Endodermal cell (in vitro differentiated cells): ENCODE data around the gene KIF7. TPM values are rescaled to one million over a fixed set of nuclear protein-coding genes. Genes with fewer than 3 reads are reported as not detected.
A peak's percentile ranks its signal among the peaks of the same experiment; 100 is the strongest.

Source experiments
- DNase-seq: peaks from one replicate; pipeline ENCODE4 v3.0.0-alpha.2; 2017
- H3K27ac ChIP-seq: 2 replicates; pipeline ENCODE4 v1.5.1; 2013; ENCODE audit warnings: mild to moderate bottlenecking, low read depth, low read length, moderate library complexity
- H3K27me3 ChIP-seq: 2 replicates; pipeline ENCODE4 v1.6.1; 2013; ENCODE audit warnings: mild to moderate bottlenecking, low read length, moderate library complexity; ENCODE audit not compliant: insufficient read depth, control insufficient read depth, poor library complexity, severe bottlenecking
- H3K36me3 ChIP-seq: 2 replicates; pipeline ENCODE4 v1.7.0; 2013; ENCODE audit warnings: mild to moderate bottlenecking, low read length, moderate library complexity; ENCODE audit not compliant: control insufficient read depth, insufficient read depth
- H3K4me1 ChIP-seq: one replicate; pipeline ENCODE4 v1.7.0; 2013; ENCODE audit warnings: low read length; ENCODE audit not compliant: control insufficient read depth, insufficient read depth
- H3K4me3 ChIP-seq: 2 replicates; pipeline ENCODE4 v1.5.1; 2013; ENCODE audit warnings: mild to moderate bottlenecking, low read length, moderate library complexity
- H3K9ac ChIP-seq: 2 replicates; pipeline ENCODE4 v1.6.1; 2013; ENCODE audit warnings: mild to moderate bottlenecking, low read length, moderate library complexity; ENCODE audit not compliant: poor library complexity, severe bottlenecking; ENCODE audit errors: extremely low read depth
- H3K9me3 ChIP-seq: 2 replicates; pipeline ENCODE4 v1.6.1; 2013; ENCODE audit warnings: mild to moderate bottlenecking, low read length, moderate library complexity; ENCODE audit not compliant: control insufficient read depth
- H3K27ac Mint-ChIP-seq: 2 replicates; pipeline ENCODE4 v1.8.0; 2020; ENCODE audit warnings: mixed read lengths
- H3K27me3 Mint-ChIP-seq: 2 replicates; pipeline ENCODE4 v1.8.0; 2021; ENCODE audit warnings: mild to moderate bottlenecking, mixed read lengths; ENCODE audit not compliant: insufficient read depth
- H3K36me3 Mint-ChIP-seq: 2 replicates; pipeline ENCODE4 v1.8.0; 2020; ENCODE audit warnings: low read depth, mixed read lengths
- H3K4me1 Mint-ChIP-seq: 2 replicates; pipeline ENCODE4 v1.8.0; 2020; ENCODE audit warnings: mixed read lengths
- H3K4me3 Mint-ChIP-seq: 2 replicates; pipeline ENCODE4 v1.8.0; 2020; ENCODE audit warnings: mild to moderate bottlenecking, moderate library complexity, mixed read lengths
- H3K9me3 Mint-ChIP-seq: 2 replicates; pipeline ENCODE4 v1.8.0; 2020; ENCODE audit warnings: mild to moderate bottlenecking, mixed read lengths
- WGBS, 2 experiments: methylation state at CpG; one replicate each; pipeline versions ENCODE4 v1.1.5 to v1.1.7; 2013; ENCODE audit warnings: missing lambda C conversion rate in 2 of 2, mixed read lengths in 1 of 2; ENCODE audit not compliant: insufficient coverage in 1 of 2, insufficient read length in 1 of 2; 5-methylcytosine and 5-hydroxymethylcytosine counted together
- total RNA-seq, 2 donors: library from RNA; stranded (reverse); fragmentation: NEBNext Ultra II Directional in 1 of 2; extraction: Animal tissue kit (Norgen Biotek cat#: 25700) in 1 of 2; gene quantifications; 2 replicates in 1 of 2; 3 replicates in 1 of 2; pipeline ENCODE4 v1.2.1, GENCODE V29; 2021
- TF ChIP-seq, protein P1 (sequence below): fragments of 200-600 bp; sonication (generic); conservative IDR thresholded peaks from 2 replicates; pipeline ENCODE4 v1.5.0; 2021; ENCODE audit warnings: antibody characterized with exemption, mild to moderate bottlenecking

The KIF7 gene
- total RNA-seq, 2 donors from 2014 or later, result 22.9 to 24.4 TPM

DNA sequence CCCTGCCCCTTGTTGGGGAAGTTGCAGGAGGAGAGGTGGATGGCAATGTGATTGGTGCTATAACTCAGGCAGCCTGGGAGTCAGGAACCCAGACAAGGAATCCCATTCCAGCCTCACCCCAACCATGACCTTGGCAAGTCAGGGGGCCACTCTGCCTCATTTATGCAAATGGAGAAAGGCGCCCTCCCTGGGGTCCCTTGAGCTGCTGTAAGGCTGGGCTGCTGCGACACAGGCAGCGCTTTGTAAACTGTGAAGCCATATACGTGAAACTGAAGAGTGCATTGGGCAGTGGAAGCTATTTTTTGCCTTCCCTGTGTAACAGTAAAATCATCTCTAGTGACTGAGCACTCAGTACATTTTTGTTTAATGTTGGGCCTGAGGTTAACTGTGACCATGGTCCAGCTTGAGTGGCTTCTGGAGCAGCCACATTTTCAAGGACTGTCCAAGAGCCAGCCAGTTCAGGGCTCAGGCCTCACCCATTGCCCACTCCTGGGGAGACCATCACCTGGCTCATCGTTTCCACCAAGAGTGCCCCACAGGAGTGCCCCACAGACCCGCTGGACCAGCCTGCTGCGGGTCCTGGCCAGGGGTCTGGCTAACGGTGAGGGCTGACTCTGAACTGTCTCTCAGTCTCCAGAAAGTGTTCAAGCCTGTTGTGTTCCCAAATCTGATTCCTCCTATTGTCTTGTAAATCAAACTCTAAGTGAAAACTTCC, 27.9 kb downstream of the KIF7 start:
- Histone ChIP-seq H3K4me1 (no peaks in the 10 kb centered on the region), H3K27ac (peak overlapping the region; percentile 24), H3K4me3 (no peak overlapping the region), H3K9ac (no peak overlapping the region), H3K36me3 (peaks cover 91% of the 10 kb centered on the region), H3K9me3 (no peaks in the 10 kb centered on the region), H3K27me3 (no peaks in the 10 kb centered on the region)
- Mint-ChIP-seq H3K27ac (no peak overlapping the region), H3K36me3 (peaks cover 90% of the 10 kb centered on the region), H3K4me1 (no peaks in the 10 kb centered on the region), H3K9me3 (peaks cover 1% of the 10 kb centered on the region), H3K27me3 (no peaks in the 10 kb centered on the region), H3K4me3 (no peak overlapping the region)
- WGBS, 2 experiments, result 96% methylated on average over 7 to 8 of the region's 8 CpGs
- TF ChIP-seq, protein P1, sequence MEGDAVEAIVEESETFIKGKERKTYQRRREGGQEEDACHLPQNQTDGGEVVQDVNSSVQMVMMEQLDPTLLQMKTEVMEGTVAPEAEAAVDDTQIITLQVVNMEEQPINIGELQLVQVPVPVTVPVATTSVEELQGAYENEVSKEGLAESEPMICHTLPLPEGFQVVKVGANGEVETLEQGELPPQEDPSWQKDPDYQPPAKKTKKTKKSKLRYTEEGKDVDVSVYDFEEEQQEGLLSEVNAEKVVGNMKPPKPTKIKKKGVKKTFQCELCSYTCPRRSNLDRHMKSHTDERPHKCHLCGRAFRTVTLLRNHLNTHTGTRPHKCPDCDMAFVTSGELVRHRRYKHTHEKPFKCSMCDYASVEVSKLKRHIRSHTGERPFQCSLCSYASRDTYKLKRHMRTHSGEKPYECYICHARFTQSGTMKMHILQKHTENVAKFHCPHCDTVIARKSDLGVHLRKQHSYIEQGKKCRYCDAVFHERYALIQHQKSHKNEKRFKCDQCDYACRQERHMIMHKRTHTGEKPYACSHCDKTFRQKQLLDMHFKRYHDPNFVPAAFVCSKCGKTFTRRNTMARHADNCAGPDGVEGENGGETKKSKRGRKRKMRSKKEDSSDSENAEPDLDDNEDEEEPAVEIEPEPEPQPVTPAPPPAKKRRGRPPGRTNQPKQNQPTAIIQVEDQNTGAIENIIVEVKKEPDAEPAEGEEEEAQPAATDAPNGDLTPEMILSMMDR, result no peak
- DNase-seq, result no peak

DNA sequence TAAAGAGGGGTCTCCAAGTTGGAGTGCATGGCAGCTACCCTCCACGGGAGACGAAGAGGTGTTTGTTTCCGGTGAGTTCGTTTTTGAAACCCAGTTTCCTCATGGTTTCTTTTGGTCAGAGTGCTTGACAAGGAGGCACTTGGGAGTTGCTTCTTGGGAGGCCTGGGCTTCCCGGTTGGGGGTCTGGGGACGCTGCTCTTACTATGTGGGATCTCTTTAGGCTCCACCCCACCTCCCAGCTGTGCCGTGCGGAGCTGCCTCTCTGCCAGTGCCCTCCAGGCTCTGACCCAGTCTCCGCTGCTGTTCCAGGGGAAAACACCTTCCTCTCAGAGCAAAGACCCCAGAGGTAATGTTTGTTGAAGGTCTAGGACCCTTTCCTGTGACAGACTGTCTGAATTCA, 29.6 kb downstream of the KIF7 start:
- 91 to 94% methylated on average over 6 to 9 of the region's 9 CpGs for WGBS, 2 experiments
- H3K36me3 ChIP-seq, result peaks cover 85% of the 10 kb centered on the region
- no peak overlapping the region for H3K9ac ChIP-seq
- Mint-ChIP-seq H3K27me3 (no peaks in the 10 kb centered on the region), H3K4me1 (no peaks in the 10 kb centered on the region), H3K27ac (peak overlapping the region; percentile 39), H3K4me3 (no peak overlapping the region), H3K36me3 (peaks cover 87% of the 10 kb centered on the region), H3K9me3 (no peaks in the 10 kb centered on the region)
- no peak overlapping the region for H3K27ac ChIP-seq
- no peaks in the 10 kb centered on the region for H3K4me1 ChIP-seq
- DNase-seq, result no peak
- H3K27me3 ChIP-seq, result no peaks in the 10 kb centered on the region
- no peaks in the 10 kb centered on the region for H3K9me3 ChIP-seq
- H3K4me3 ChIP-seq, result no peak overlapping the region
- TF ChIP-seq, protein P1, result no peak

DNA sequence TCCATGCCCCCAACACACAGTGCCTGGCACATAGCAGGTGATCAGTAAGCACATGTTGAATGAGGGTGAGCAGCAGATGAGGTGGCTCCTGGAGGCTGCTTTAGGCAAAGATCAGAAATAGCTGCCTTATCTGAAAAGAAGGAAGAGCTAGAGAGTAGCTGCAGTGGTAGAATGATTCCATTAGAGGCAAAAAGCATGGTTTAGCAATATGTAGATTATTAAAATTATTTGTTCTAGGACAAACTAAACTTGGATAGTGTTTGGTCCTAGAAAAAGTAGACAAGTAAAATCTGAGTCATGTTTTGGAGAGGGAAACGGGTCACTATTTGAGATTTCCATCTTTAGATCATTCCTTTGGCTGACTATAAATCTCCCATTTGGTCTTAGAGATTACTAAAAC, 32.1 kb downstream of the KIF7 start:
- WGBS, 2 experiments, result 88% methylated on average over 1 of the region's 1 CpG; no CpG with 5 or more reads in 1 of the 2 experiments
- no peak overlapping the region for H3K4me3 Mint-ChIP-seq
- H3K27me3 Mint-ChIP-seq, result no peaks in the 10 kb centered on the region
- Histone ChIP-seq H3K9ac (no peak overlapping the region), H3K27me3 (no peaks in the 10 kb centered on the region), H3K4me1 (no peaks in the 10 kb centered on the region), H3K4me3 (no peak overlapping the region), H3K27ac (no peak overlapping the region), H3K36me3 (peaks cover 85% of the 10 kb centered on the region), H3K9me3 (no peaks in the 10 kb centered on the region)
- no peaks in the 10 kb centered on the region for H3K4me1 Mint-ChIP-seq
- DNase-seq, result no peak
- peaks cover 84% of the 10 kb centered on the region for H3K36me3 Mint-ChIP-seq
- H3K27ac Mint-ChIP-seq, result no peak overlapping the region
- TF ChIP-seq, protein P1, result no peak
- H3K9me3 Mint-ChIP-seq, result no peaks in the 10 kb centered on the region
